Right renal cortex interstitium (tissue), 3 donors: Measurements from ENCODE around the gene SLC47A2. TPM values are rescaled to one million over a fixed set of nuclear protein-coding genes. Genes with fewer than 3 reads are reported as not detected.
A peak's percentile ranks its signal among the peaks of the same experiment; 100 is the strongest.
"Not testable (repeated sequence)": the region's sequence is repeated elsewhere in the genome, so short reads cannot be mapped to it uniquely, and the experiment has no call there.

Source experiments
- DNase-seq, 3 donors: peaks; one replicate each; pipeline ENCODE4 v3.0.0-alpha.2; 2013; ENCODE audit warnings: low read depth in 3 of 3, low spot score in 2 of 3
- polyA plus RNA-seq, 3 donors: library from polyadenylated mRNA; unstranded; fragments of 120-200 nt; gene quantifications; one replicate each; pipeline ENCODE4 v1.2.1, GENCODE V29; 2013; ENCODE audit not compliant: insufficient read length in 3 of 3

The SLC47A2 gene
- 1 to 10 TPM; 5.9 to 7.4 (median 7.0) TPM for polyA plus RNA-seq

DNA sequence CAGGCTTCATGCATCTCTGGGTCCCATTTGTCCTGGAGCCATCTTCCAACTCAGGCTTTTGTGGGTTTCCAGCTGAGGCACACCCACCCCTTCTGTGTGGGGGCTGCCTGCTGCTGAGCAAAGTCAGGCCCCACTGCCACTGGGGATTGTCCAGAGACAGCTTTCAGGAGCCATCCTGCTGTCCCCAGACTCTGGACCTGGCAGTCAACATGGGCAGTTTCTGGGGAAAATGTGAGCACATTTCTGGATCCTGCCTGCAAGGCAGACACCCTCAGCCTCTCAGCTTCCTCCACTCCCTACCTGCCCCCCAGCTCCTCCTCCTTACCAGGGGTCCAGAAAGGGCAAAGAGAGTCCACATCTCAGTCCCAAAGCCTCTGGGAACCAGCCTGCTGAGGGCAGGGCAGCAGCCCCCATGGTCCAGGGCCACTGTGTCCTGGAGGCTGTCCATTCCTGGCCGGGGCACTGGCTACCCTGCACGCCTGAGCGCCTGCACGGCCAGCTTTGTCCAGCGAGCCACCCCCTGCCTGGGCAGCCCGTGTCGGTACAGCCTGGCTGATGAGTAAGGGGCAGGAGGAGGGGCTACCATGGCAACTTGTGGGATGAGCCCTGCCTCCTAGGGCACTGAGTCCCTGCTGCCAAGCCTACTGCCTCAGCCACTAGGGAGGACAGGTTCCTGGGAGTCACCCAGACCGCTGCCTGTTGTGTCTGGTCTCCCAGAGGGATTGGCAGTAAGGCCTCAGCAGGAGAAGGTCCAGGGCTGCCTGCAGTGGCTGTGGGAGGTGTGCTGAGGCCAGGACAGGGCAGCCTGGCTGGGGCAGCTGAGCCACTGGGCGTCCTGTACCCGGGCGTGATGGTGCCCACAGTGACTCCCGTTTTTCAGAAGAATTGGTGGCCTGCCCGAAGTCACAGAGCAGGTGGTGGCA lies at the start of gene SLC47A2:
Gene SLC47A2, minus strand, starts transcription at position 477 of the 923 bp plus-strand sequence. Its CDS starts 29 bp downstream, at position 448.
- DNase-seq = no peak

DNA sequence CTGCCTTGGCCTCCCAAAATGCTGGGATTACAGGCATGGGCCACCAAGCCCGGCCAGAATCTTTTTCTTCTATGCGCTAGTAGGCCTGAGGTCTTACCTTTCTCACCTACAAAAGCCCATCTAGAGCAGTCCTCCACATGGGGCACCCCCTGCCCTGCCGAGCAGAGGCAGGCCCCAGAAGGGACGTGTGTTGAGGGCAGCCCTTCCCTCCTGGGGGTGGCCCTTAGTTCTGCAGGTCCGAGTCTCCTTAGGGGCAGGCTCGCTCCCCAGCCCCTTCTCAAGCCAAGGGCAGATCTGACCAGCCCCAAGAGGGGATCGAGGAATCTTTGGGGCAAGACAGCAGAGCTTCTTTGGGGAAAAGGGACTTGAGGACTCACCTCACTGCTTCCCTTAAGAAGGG lies 49.6 kb upstream of the SLC47A2 start:
- no peak for DNase-seq

DNA sequence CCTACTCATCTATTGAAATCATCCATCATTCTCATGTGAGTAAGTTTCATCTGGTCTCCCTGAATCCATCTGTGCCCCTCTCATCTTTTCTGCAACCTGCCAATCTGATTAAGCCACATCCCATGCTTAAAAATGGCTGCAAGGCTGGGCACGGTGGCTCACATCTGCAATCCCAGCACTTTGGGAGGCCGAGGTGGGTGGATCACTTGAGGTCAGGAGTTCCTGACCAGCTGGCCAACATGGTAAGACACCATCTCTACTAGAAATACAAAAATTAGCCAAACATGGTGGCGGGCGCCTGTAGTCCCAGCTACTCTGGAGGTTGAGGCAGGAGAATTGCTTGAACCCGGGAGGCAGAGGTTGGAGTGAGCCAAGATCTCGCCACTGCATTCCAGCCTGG lies 47.6 kb upstream of the SLC47A2 start:
- not testable (repeated sequence) for DNase-seq

DNA sequence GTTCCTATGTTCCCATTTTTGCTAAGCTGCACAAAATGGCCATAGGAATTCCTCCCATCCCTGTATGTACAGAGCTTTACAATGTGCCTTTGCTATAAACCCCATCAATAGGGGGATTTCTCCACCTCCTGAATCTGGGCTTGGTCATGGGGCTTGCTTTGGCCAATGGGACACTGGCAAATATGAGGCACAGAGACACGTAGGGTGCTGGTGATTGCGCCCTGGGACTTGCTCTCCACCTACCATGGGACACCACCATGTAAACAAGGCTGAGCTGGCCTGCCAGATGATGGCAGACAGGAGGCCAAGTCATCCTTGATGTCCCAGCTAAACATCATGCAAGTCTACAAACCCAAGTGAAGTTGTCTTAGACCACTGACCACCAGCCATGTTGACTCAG lies 47.0 kb upstream of the SLC47A2 start:
- no peak for DNase-seq

- peak in 1 of 3 donors; percentile 50 for DNase-seq
These were observed 46.2 kb upstream of the SLC47A2 start for GRCh38 chr17:19762515-19762961.

DNA sequence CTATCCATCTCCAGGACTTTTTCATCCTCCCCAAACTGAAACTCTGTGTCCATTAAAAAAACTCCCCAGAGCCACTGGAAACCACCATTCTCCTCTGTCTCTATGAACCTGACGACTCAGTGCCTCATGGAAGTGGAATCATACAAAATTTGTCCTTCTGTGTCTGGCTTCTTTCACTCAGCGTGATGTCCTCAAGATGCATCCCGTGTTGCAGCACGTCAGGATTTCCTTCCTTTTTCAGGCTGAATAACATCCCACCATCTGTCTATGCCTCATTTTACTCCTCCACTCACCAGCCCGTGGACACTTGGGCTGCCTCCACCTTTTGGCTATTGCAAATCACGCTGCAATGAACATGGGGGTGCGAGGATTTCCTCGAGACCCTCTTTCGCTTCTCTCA lies 44.4 kb upstream of the SLC47A2 start:
- no peak for DNase-seq

GRCh38 chr17:19759568-19760549 lies 43.5 kb upstream of the SLC47A2 start:
- DNase-seq = no peak

- DNase-seq = no peak
These were observed 41.3 kb upstream of the SLC47A2 start for GRCh38 chr17:19757536-19758180.

GRCh38 chr17:19756546-19756945 lies 40.2 kb upstream of the SLC47A2 start:
- DNase-seq = no peak

DNA sequence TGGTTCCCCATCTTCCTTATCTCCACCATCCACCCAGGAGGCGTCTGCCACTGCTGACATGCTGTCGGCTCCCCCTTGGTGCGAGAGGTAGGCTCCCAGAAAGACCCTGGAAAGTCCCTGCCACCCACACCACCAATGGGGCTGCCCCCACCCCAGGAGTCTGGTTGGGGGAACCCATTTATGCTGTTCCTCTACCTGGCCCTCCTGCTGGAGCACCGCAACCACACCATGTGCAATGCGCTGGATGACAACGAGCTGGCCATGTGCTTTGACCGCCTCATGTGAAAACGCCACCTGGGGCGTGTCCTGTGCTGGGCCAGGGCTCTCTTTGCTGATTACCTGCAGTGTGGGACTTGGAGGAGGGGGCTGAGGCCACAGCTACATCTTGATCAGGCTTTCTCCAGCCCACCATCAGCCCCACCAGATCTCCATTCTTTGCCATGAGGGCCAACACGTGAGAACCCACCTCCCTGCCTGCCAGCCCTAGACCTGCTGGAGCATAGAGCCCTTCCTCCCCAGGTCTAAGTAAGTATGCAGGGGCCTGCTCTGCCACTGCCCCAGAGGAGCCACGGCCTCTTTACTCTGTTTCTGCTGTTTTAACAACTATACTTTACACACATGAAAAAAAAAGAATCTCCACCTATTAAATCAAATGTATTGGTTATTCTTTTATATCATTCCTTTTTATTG lies 39.6 kb upstream of the SLC47A2 start:
- no peak for DNase-seq

DNA sequence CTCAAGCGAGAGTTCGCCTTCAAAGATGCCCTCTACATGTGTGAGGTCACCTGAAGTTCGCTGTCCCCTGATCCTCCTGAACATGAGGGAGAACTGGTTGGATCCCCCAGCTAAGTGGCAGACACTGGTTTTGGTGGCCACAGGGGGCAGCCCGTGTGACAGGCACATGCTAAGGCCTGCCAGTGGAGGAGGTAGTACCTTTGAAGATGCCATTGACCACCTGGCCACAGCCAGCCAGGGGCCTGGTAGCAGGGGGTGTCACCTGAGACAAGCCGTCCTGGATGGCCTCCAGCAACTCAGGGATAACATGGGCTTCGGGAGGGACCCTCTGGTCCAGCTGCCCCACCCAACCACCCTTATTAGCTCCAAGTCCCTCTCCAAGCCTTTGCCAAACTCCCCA lies 39.0 kb upstream of the SLC47A2 start:
- DNase-seq = no peak

- DNase-seq = no peak
These were observed 37.5 kb upstream of the SLC47A2 start for GRCh38 chr17:19753661-19754463.

GRCh38 chr17:19753051-19753509 lies 36.7 kb upstream of the SLC47A2 start:
- no peak for DNase-seq

DNA sequence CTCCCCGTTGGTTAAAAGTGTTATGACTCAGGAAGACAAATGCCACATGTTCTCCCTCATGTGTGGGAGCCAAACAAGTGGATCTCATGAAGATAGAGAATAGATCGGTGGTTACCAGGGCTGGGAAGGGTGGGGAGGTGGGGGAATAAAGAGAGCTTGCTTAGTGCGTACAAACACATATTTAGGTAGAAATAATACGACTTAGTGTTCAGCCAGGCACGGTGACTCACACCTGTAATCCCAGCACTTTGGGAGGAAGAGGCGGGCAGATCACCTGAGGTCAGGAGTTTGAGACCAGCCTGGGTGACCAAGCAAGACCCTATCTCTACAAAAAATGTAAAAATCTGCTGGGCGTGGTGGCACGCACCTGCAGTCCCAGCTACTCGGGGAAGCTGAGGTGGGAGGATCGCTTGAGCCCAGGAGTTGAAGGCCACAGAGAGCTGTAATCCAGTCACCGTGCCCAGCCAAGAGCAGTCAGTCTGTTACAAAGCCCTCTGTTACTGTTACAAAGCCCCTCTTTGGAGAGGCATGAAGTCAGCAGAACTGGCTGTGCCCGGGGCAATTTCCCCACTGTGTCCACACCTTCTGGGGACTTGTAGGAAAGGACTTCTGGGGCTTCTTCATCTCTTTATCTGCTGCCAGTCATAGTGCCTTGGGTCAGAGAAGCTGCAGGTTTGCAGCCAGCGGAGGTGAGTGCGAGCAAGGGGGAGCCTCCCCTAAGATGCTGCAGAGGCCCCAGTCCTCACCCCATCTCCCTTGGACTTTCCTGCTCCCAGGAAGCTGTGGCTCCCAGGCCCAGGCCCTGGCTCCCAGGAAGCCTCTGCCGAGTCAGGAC lies 36.0 kb upstream of the SLC47A2 start:
- no peak for DNase-seq

GRCh38 chr17:19750835-19751234 lies 34.5 kb upstream of the SLC47A2 start:
- DNase-seq = no peak

GRCh38 chr17:19750020-19750572 lies 33.7 kb upstream of the SLC47A2 start:
- no peak for DNase-seq

DNA sequence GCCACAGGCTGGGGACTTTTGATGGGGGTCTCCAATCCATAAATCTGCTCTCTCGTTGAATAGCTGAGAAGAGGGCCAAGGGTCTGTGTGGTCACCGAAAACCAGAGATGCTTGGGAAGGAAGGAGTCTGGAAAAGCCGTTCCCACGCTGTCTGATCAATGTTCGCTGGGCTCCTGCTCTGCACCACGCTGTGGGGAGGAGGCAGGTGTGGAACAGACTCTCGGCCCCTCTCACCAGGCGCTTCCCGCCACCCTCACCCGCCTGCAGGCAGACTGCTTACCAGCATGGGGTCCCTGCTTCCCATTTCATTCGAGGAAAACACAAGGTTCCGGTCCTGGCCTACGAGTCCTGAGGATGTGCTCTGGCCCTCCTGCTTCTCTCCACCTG lies 32.4 kb upstream of the SLC47A2 start:
- DNase-seq = no peak
